Naive thymus-derived CD4-positive, alpha-beta T cell (primary cell): ENCODE results near the gene SNRNP27. TPM values are rescaled to one million over a fixed set of nuclear protein-coding genes. Genes with fewer than 3 reads are reported as not detected.
A peak's percentile ranks its signal among the peaks of the same experiment; 100 is the strongest.

Experiments
- ATAC-seq: fragments of 150-1000 bp; cut with Tn5 transposase; 2 replicates; pipeline ENCODE4 v1.10.0; 2021; ENCODE audit warnings: mild to moderate bottlenecking, moderate library complexity
- CTCF ChIA-PET: fragments of 350-600 bp; sonication (Branson Sonifier 250); formaldehyde crosslinking; loops from one replicate; lab custom pipeline; 2021; ENCODE audit warnings: antibody characterized with exemption; lab: Charles Lee
- POLR2A ChIA-PET: fragments of 350-600 bp; sonication (Branson Sonifier 250); formaldehyde crosslinking; loops from one replicate; lab custom pipeline; 2021; ENCODE audit warnings: antibody characterized with exemption, inconsistent platforms; lab: Charles Lee
- DNase-seq, 9 donors: peaks; one replicate each; pipeline versions ENCODE4 v3.0.0 to v3.0.0-alpha.2; 2020 to 2022; ENCODE audit warnings: mixed read lengths in 1 of 9
- H3K27ac ChIP-seq: one replicate; pipeline ENCODE4 v1.7.0; 2013; ENCODE audit warnings: mild to moderate bottlenecking, low read depth, low read length, moderate library complexity
- H3K27me3 ChIP-seq, 2 donors: one replicate each; pipeline ENCODE4 v1.7.0; 2013; ENCODE audit warnings: low read length in 2 of 2, mild to moderate bottlenecking in 2 of 2, moderate library complexity in 2 of 2; ENCODE audit not compliant: control insufficient read depth in 2 of 2, insufficient read depth in 2 of 2
- H3K36me3 ChIP-seq, 3 experiments: 1 replicate in 2 of 3; 2 replicates in 1 of 3; pipeline ENCODE4 v1.7.0; 2013; ENCODE audit warnings: low read length in 3 of 3, mild to moderate bottlenecking in 3 of 3, moderate library complexity in 1 of 3; ENCODE audit not compliant: insufficient read depth in 3 of 3, control insufficient read depth in 2 of 3
- H3K4me1 ChIP-seq, 2 donors: one replicate each; pipeline ENCODE4 v1.7.0; 2013; ENCODE audit warnings: low read length in 2 of 2, mild to moderate bottlenecking in 2 of 2, moderate library complexity in 1 of 2; ENCODE audit not compliant: control insufficient read depth in 2 of 2, insufficient read depth in 2 of 2
- H3K4me3 ChIP-seq: 2 replicates; pipeline ENCODE4 v1.7.0; 2013; ENCODE audit warnings: mild to moderate bottlenecking, low read length
- H3K9me3 ChIP-seq, 3 experiments: 1 replicate in 2 of 3; 2 replicates in 1 of 3; pipeline ENCODE4 v1.7.0; 2013; ENCODE audit warnings: low read length in 3 of 3; ENCODE audit not compliant: control insufficient read depth in 2 of 3
- H3K27ac Mint-ChIP-seq, 9 donors: one replicate each; pipeline ENCODE4 v1.8.0; 2020 to 2022; ENCODE audit warnings: mixed read lengths in 9 of 9, mild to moderate bottlenecking in 8 of 9, moderate library complexity in 5 of 9, inconsistent platforms in 2 of 9
- H3K27me3 Mint-ChIP-seq, 5 donors: one replicate each; pipeline ENCODE4 v1.8.0; 2021 to 2022; ENCODE audit warnings: mixed read lengths in 5 of 5, mild to moderate bottlenecking in 1 of 5
- H3K36me3 Mint-ChIP-seq, 5 donors: one replicate each; pipeline ENCODE4 v1.8.0; 2020 to 2022; ENCODE audit warnings: mixed read lengths in 5 of 5, mild to moderate bottlenecking in 3 of 5, inconsistent platforms in 1 of 5
- H3K4me1 Mint-ChIP-seq, 7 donors: one replicate each; pipeline ENCODE4 v1.8.0; 2020 to 2022; ENCODE audit warnings: mixed read lengths in 7 of 7, mild to moderate bottlenecking in 3 of 7, inconsistent platforms in 1 of 7
- H3K4me3 Mint-ChIP-seq, 10 donors: one replicate each; pipeline ENCODE4 v1.8.0; 2020 to 2022; ENCODE audit warnings: mild to moderate bottlenecking in 10 of 10, mixed read lengths in 10 of 10, moderate library complexity in 6 of 10, inconsistent platforms in 2 of 10
- H3K9me3 Mint-ChIP-seq, 11 donors: one replicate each; pipeline ENCODE4 v1.8.0; 2020 to 2022; ENCODE audit warnings: mixed read lengths in 11 of 11, mild to moderate bottlenecking in 4 of 11, inconsistent platforms in 1 of 11, moderate library complexity in 1 of 11
- intact Hi-C, 2 donors: fragments of 100-400 bp; cut with micrococcal nuclease; formaldehyde crosslinking; loops; one replicate each; pipeline ENCODE4 v1.15.1; 2023
- polyA plus RNA-seq, 2 donors: library from polyadenylated mRNA; unstranded; fragments of 300-500 nt; fragmentation: Illumina TruSeq; gene quantifications; one replicate each; pipeline ENCODE4 v1.2.3, GENCODE V29; 2021
- total RNA-seq, 6 experiments: library from RNA in 5 of 6; stranded (reverse) in 5 of 6; gene quantifications; 1 replicate in 5 of 6; 2 replicates in 1 of 6; pipeline ENCODE4 v1.2.3 and lab custom pipeline; 2021 to 2026

The SNRNP27 gene
- total RNA-seq (10 to 100 TPM; 32.5 to 56.0 (median 51.5) TPM), polyA plus RNA-seq (10 to 100 TPM; 56.2 to 58.4 TPM), total RNA-seq (lab: John Stamatoyannopoulos, UW) (16.3 reads per million, percentile 46 among the genes with 10 or more reads in this experiment)

DNA sequence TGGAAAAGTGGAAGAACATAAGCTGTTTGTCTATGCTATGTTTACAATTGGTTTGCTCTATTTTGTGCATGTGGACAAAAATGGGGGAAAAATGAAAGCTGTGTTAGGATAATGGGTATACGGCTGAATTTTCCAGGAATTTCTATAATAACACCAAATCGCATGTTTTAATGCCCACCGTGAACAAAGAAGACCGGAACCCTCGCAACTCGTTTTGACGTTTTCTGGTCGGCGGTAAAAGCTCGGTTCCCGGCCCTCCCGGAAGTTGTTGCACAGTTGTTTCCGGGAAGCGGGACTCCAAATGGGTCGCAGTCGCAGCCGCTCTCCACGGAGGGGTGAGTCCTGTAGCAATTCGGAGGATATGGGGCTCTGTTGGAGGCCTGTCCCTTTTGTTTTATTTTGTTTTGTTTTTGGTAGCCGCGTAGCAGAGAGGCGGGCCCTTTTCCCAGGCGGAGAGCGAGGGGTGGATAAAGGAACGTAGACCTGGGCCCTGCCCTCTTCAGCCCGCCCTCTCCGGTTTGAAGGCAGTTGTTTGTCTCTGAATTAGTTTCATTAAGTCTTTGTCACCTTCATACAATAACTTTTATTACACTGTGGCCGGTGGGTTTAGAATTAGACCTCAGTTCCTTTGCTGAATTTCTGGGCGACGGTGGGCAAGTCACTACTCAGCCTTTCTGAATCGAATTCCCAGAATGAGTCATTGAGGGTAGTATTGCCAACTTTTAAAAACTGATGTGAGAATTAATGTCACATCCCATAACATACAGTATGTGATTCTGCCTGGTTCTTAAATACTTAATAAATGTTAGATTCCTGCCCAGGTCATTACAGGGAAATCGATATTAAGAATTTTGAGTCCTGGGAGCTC lies at the start of gene SNRNP27:
Gene SNRNP27 (plus strand): TSS at position 273 of the 868 bp plus-strand sequence. CDS start 29 bp downstream, at position 302.
- H3K27me3 Mint-ChIP-seq: no peaks in the 10 kb centered on the region
- peak within 1 kb of the TSS; percentile 93 to 100 (median 99) for H3K27ac Mint-ChIP-seq
- H3K4me1 Mint-ChIP-seq: peaks cover 12 to 56% (median 43%) of the 10 kb centered on the region in 7 donors
- Histone ChIP-seq H3K36me3 (peaks cover 9 to 37% (median 16%) of the 10 kb centered on the region in 3 experiments), H3K4me1 (peaks cover 12 to 17% of the 10 kb centered on the region in 2 donors), H3K9me3 (no peaks in the 10 kb centered on the region), H3K27me3 (no peaks in the 10 kb centered on the region), H3K4me3 (peak within 1 kb of the TSS; percentile 67), H3K27ac (peak within 1 kb of the TSS; percentile 91)
- DNase-seq (peak; percentile 62 to 84 (median 77)), ATAC-seq (peak; percentile 90)
- intact Hi-C loops: loop anchor here (1.0 to 5.0 kb wide), 8 partner anchors 8 to 1101 kb away; partner anchors contain the start of genes GMCL1 (in 1 of the 2), MXD1 (in 1 of the 2), SNRPG (in 1 of the 2) and TEX261 (in 1 of the 2)
- ChIA-PET CTCF (interaction anchor here (0.7 kb wide), 1 partner anchor 263 kb away, joined by 3 read pairs; no protein-coding TSS in a partner anchor), POLR2A (interaction anchor here (0.6 to 3.0 kb wide), 16 partner anchors 8 to 457 kb away, joined by 3 to 32 read pairs (median 4); partner anchors contain the start of genes C2orf42, FAM136A, MXD1 and NFU1)
- peaks cover 0 to 21% (median 13%) of the 10 kb centered on the region in 5 donors for H3K36me3 Mint-ChIP-seq
- peak within 1 kb of the TSS; percentile 90 to 100 (median 99) for H3K4me3 Mint-ChIP-seq
- H3K9me3 Mint-ChIP-seq: peaks cover 0 to 7% (median 0%) of the 10 kb centered on the region in 11 donors

DNA sequence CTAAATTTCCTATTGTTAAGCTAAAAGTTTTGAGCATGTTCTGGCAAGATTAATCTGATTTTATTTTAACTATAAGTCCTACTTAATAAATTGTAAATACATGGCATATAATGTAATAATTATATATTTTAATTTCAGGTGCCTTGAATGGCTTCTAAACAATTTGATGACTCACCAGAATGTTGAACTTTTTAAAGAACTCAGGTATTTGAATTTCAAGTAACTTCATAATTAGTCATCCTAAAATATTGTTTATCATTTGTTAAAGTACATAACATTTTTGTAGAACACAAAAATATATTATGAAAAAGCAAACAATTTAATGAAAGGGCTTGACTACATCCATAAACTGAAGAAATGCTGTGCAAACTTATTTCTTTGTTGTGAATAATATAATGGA lies 49.8 kb upstream of the SNRNP27 start:
- Histone ChIP-seq H3K27ac (no peak overlapping the region), H3K4me1 (no peaks in the 10 kb centered on the region), H3K4me3 (no peak overlapping the region), H3K9me3 (no peaks in the 10 kb centered on the region), H3K36me3 (peaks cover 5 to 58% (median 8%) of the 10 kb centered on the region in 3 experiments), H3K27me3 (no peaks in the 10 kb centered on the region)
- ChIA-PET POLR2A (no interaction called here), CTCF (no interaction called here)
- no peaks in the 10 kb centered on the region for H3K9me3 Mint-ChIP-seq
- H3K36me3 Mint-ChIP-seq: peaks cover 0 to 40% (median 22%) of the 10 kb centered on the region in 5 donors
- no peak for ATAC-seq
- H3K4me3 Mint-ChIP-seq: no peak overlapping the region
- H3K4me1 Mint-ChIP-seq: peaks cover 0 to 4% (median 0%) of the 10 kb centered on the region in 7 donors
- intact Hi-C loops: no loop called here
- H3K27me3 Mint-ChIP-seq: no peaks in the 10 kb centered on the region
- H3K27ac Mint-ChIP-seq: no peak overlapping the region
- DNase-seq: no peak

DNA sequence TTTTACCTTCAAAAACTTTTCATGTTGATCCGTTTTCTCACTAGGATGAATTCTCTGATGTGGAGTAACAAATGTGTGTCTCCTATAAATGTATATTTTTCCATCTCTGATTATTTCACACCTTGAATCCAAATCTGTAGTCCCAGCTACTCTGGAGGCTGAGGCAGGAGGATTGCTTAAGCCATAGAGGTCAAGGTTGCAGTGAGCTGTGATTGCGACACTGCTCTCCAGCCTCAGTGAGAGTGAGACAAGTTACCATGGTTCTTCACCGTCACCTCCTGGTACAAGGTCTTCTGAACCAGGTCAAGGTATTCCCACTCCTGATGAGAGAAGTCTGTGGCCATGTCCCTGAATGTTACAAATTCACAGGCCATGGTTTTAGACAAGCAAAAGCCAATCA lies 49.2 kb upstream of the SNRNP27 start:
- H3K27ac Mint-ChIP-seq: no peak overlapping the region
- no peak overlapping the region for H3K4me3 Mint-ChIP-seq
- no peak for DNase-seq
- H3K4me1 ChIP-seq: no peaks in the 10 kb centered on the region
- H3K27ac ChIP-seq: no peak overlapping the region
- H3K36me3 ChIP-seq: peaks cover 5 to 57% (median 11%) of the 10 kb centered on the region in 3 experiments
- H3K9me3 ChIP-seq: no peaks in the 10 kb centered on the region
- intact Hi-C loops: no loop called here
- H3K36me3 Mint-ChIP-seq: peaks cover 0 to 36% (median 22%) of the 10 kb centered on the region in 5 donors
- no peak overlapping the region for H3K4me3 ChIP-seq
- H3K27me3 Mint-ChIP-seq: no peaks in the 10 kb centered on the region
- no peaks in the 10 kb centered on the region for H3K27me3 ChIP-seq
- ATAC-seq: no peak
- peaks cover 0 to 2% (median 0%) of the 10 kb centered on the region in 7 donors for H3K4me1 Mint-ChIP-seq
- POLR2A ChIA-PET: no interaction called here
- H3K9me3 Mint-ChIP-seq: no peaks in the 10 kb centered on the region
- CTCF ChIA-PET: no interaction called here

DNA sequence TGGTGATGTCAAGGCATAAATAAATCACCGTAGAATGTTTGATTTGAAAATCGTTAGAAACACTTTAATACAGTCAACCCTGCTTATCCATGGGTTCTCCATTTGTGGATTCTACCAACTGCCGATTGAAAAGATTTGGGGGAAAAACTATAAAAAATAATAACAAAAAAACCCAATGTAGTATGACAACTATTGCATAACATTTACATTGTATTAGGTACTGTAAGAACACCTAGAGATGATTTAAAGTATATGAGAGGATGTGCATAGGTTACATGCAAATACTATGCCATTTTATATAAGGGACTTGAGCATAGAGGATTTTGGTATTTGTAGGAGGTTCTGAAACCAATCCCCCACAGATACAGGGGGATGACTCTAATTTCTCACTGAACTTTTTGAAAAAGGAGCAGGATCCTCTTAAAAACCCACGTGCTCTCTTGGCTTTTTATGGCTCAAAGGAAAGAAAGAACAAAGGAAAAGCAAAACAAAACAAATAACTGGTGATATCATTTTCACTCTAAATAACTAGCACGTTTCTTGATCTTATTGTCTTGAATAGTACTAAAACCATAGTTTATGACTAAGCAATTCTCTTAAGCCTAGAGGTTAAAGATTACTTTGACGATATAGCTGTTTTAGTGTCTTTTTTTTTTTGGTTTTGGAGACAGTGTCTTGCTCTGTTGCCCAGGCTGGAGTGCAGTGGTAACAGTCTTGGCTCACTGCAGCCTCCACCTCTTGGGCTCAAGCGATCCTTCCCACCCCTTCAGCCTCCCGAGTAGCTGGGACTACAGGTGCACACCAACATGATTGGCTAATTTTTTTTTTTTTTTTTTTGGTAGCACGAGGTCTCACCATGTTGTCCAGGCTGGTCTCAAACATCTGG lies 47.3 kb upstream of the SNRNP27 start:
- H3K27ac ChIP-seq: no peak overlapping the region
- no peak for ATAC-seq
- H3K36me3 ChIP-seq: peaks cover 10 to 55% (median 12%) of the 10 kb centered on the region in 3 experiments
- POLR2A ChIA-PET: interaction anchor here (0.7 to 1.1 kb wide), 3 partner anchors 13 to 337 kb away, joined by 3 to 5 read pairs (median 3); no protein-coding TSS in a partner anchor
- no peak overlapping the region for H3K4me3 ChIP-seq
- no peaks in the 10 kb centered on the region for H3K27me3 ChIP-seq
- H3K4me1 ChIP-seq: no peaks in the 10 kb centered on the region
- Mint-ChIP-seq H3K27me3 (no peaks in the 10 kb centered on the region), H3K9me3 (no peaks in the 10 kb centered on the region), H3K4me3 (no peak overlapping the region), H3K36me3 (peaks cover 0 to 41% (median 23%) of the 10 kb centered on the region in 5 donors), H3K4me1 (peaks cover 0 to 2% (median 0%) of the 10 kb centered on the region in 7 donors), H3K27ac (peak overlapping the region in 1 of 9 donors; percentile 33)
- DNase-seq: no peak
- CTCF ChIA-PET: no interaction called here
- no peaks in the 10 kb centered on the region for H3K9me3 ChIP-seq
- intact Hi-C loops: no loop called here

GRCh38 chr2:69847068-69847828 lies 46.5 kb upstream of the SNRNP27 start:
- H3K27ac Mint-ChIP-seq: no peak overlapping the region
- no peaks in the 10 kb centered on the region for H3K4me1 ChIP-seq
- intact Hi-C loops: no loop called here
- no peak overlapping the region for H3K4me3 Mint-ChIP-seq
- no peaks in the 10 kb centered on the region for H3K27me3 ChIP-seq
- DNase-seq (no peak), ATAC-seq (no peak)
- ChIA-PET POLR2A (interaction anchor here (0.7 to 0.8 kb wide), 2 partner anchors 13 to 336 kb away, joined by 3 read pairs; no protein-coding TSS in a partner anchor), CTCF (no interaction called here)
- H3K27ac ChIP-seq: no peak overlapping the region
- no peaks in the 10 kb centered on the region for H3K4me1 Mint-ChIP-seq
- H3K9me3 Mint-ChIP-seq: no peaks in the 10 kb centered on the region
- no peaks in the 10 kb centered on the region for H3K9me3 ChIP-seq
- H3K36me3 Mint-ChIP-seq: peaks cover 0 to 40% (median 22%) of the 10 kb centered on the region in 5 donors
- no peak overlapping the region for H3K4me3 ChIP-seq
- no peaks in the 10 kb centered on the region for H3K27me3 Mint-ChIP-seq
- peaks cover 10 to 56% (median 10%) of the 10 kb centered on the region in 3 experiments for H3K36me3 ChIP-seq
